HepG2 (cell line): ENCODE results near the gene OCSTAMP. TPM values are rescaled to one million over a fixed set of nuclear protein-coding genes. Genes with fewer than 3 reads are reported as not detected.

Source experiments
- ATF4 ChIP-seq, 2 experiments: fragments of 450-650 bp in 1 of 2; sonication (generic) in 1 of 2; formaldehyde crosslinking; IDR thresholded peaks; 2 replicates each; pipeline versions ENCODE4 v1.5.0 to v1.8.0; 2020 to 2022; ENCODE audit warnings: mild to moderate bottlenecking in 1 of 2, missing genetic modification reagents in 1 of 2
- CBFB ChIP-seq: sonication (generic); formaldehyde crosslinking; IDR thresholded peaks from 2 replicates; pipeline ENCODE4 v1.4.0; 2020; ENCODE audit warnings: missing genetic modification reagents
- CEBPB ChIP-seq: IDR thresholded peaks from 2 replicates; pipeline ENCODE4 v1.6.1; 2011; ENCODE audit warnings: low read depth, low read length, improper control_type of control experiment, borderline replicate concordance
- FLYWCH1 ChIP-seq: sonication (generic); formaldehyde crosslinking; IDR thresholded peaks from 2 replicates; pipeline ENCODE4 v1.8.1; 2023; ENCODE audit warnings: mild to moderate bottlenecking, missing genetic modification reagents
- FOXK1 ChIP-seq: sonication (generic); formaldehyde crosslinking; IDR thresholded peaks from 2 replicates; pipeline ENCODE4 v1.4.0; 2020; ENCODE audit warnings: low read depth, missing genetic modification reagents, borderline replicate concordance
- FOXK2 ChIP-seq: fragments of 450-650 bp; IDR thresholded peaks from 2 replicates; pipeline ENCODE4 v1.6.1; 2016
- FOXO1 ChIP-seq: sonication (generic); formaldehyde crosslinking; IDR thresholded peaks from 2 replicates; pipeline ENCODE4 v1.4.0; 2020; ENCODE audit warnings: missing genetic modification reagents
- HDAC2 ChIP-seq: sonication (generic); formaldehyde crosslinking; IDR thresholded peaks from 2 replicates; pipeline ENCODE4 v1.4.0; 2020; ENCODE audit warnings: missing genetic modification reagents
- HMG20A ChIP-seq: IDR thresholded peaks from 2 replicates; pipeline ENCODE4 v1.6.1; 2016; ENCODE audit warnings: borderline replicate concordance
- HOXA3 ChIP-seq: sonication (generic); formaldehyde crosslinking; IDR thresholded peaks from 2 replicates; pipeline ENCODE4 v1.5.0; 2020; ENCODE audit warnings: missing genetic modification reagents
- JARID2 ChIP-seq: sonication (generic); formaldehyde crosslinking; IDR thresholded peaks from 2 replicates; pipeline ENCODE4 v1.8.1; 2023; ENCODE audit warnings: missing genetic modification reagents, inconsistent platforms; ENCODE audit not compliant: insufficient replicate concordance
- KLF15 ChIP-seq: sonication (generic); formaldehyde crosslinking; IDR thresholded peaks from 2 replicates; pipeline ENCODE4 v1.8.1; 2023; ENCODE audit warnings: borderline replicate concordance, mild to moderate bottlenecking, inconsistent platforms, missing genetic modification reagents, mixed read lengths
- MED1 ChIP-seq: sonication (generic); formaldehyde crosslinking; IDR thresholded peaks from 2 replicates; pipeline ENCODE4 v1.4.0; 2020; ENCODE audit warnings: missing genetic modification reagents
- MEIS1 ChIP-seq: sonication (generic); formaldehyde crosslinking; IDR thresholded peaks from 2 replicates; pipeline ENCODE4 v1.9.0; 2021; ENCODE audit warnings: mild to moderate bottlenecking, missing genetic modification reagents, moderate library complexity, borderline replicate concordance
- MTA1 ChIP-seq: sonication (generic); formaldehyde crosslinking; IDR thresholded peaks from 2 replicates; pipeline ENCODE4 v1.4.0; 2020; ENCODE audit warnings: missing genetic modification reagents, mild to moderate bottlenecking, borderline replicate concordance
- MZF1 ChIP-seq: sonication (generic); formaldehyde crosslinking; IDR thresholded peaks from 2 replicates; pipeline ENCODE4 v1.8.1; 2023; ENCODE audit warnings: mild to moderate bottlenecking, missing genetic modification reagents, borderline replicate concordance
- PAWR ChIP-seq: sonication (generic); formaldehyde crosslinking; IDR thresholded peaks from 2 replicates; pipeline ENCODE4 v1.4.0; 2020; ENCODE audit warnings: missing genetic modification reagents, mild to moderate bottlenecking, borderline replicate concordance
- POGZ ChIP-seq: sonication (generic); formaldehyde crosslinking; IDR thresholded peaks from 2 replicates; pipeline ENCODE4 v1.4.0; 2020; ENCODE audit warnings: mild to moderate bottlenecking, missing genetic modification reagents
- SOX6 ChIP-seq, 2 experiments: fragments of 450-650 bp in 1 of 2; sonication (generic) in 1 of 2; formaldehyde crosslinking in 1 of 2; IDR thresholded peaks; 2 replicates each; pipeline versions ENCODE4 v1.4.0 to v1.6.1; 2017 to 2020; ENCODE audit warnings: antibody characterized with exemption in 1 of 2, mild to moderate bottlenecking in 1 of 2, missing genetic modification reagents in 1 of 2
- STAT5B ChIP-seq: sonication (generic); formaldehyde crosslinking; IDR thresholded peaks from 2 replicates; pipeline ENCODE4 v1.4.0; 2020; ENCODE audit warnings: missing genetic modification reagents
- TARDBP ChIP-seq: sonication (generic); formaldehyde crosslinking; IDR thresholded peaks from 2 replicates; pipeline ENCODE4 v1.8.0; 2022; ENCODE audit warnings: mild to moderate bottlenecking, missing genetic modification reagents
- TBX2 ChIP-seq: sonication (generic); formaldehyde crosslinking; IDR thresholded peaks from 2 replicates; pipeline ENCODE4 v1.5.0; 2020; ENCODE audit warnings: missing genetic modification reagents, mild to moderate bottlenecking, borderline replicate concordance
- ZGPAT ChIP-seq: IDR thresholded peaks from 2 replicates; pipeline ENCODE4 v1.6.1; 2016; ENCODE audit warnings: mild to moderate bottlenecking
- ZNF10 ChIP-seq: sonication (generic); formaldehyde crosslinking; IDR thresholded peaks from 2 replicates; pipeline ENCODE4 v1.4.0; 2020; ENCODE audit warnings: mild to moderate bottlenecking, low read depth, missing genetic modification reagents, borderline replicate concordance
- ZNF275 ChIP-seq: sonication (generic); formaldehyde crosslinking; IDR thresholded peaks from 2 replicates; pipeline ENCODE4 v1.8.0; 2022; ENCODE audit warnings: missing genetic modification reagents, mild to moderate bottlenecking, inconsistent platforms, borderline replicate concordance
- ZNF282 ChIP-seq: fragments of 450-650 bp; IDR thresholded peaks from 2 replicates; pipeline ENCODE4 v1.6.1; 2018; ENCODE audit not compliant: partially characterized antibody
- ZNF30 ChIP-seq: sonication (generic); formaldehyde crosslinking; IDR thresholded peaks from 2 replicates; pipeline ENCODE4 v1.5.0; 2020; ENCODE audit warnings: mild to moderate bottlenecking, missing genetic modification reagents
- ZNF530 ChIP-seq: sonication (generic); formaldehyde crosslinking; IDR thresholded peaks from 2 replicates; pipeline ENCODE4 v1.5.0; 2020; ENCODE audit warnings: low read depth, mild to moderate bottlenecking, missing genetic modification reagents
- ZNF841 ChIP-seq: sonication (generic); formaldehyde crosslinking; IDR thresholded peaks from 2 replicates; pipeline ENCODE4 v1.8.1; 2023; ENCODE audit warnings: missing genetic modification reagents, borderline replicate concordance
- ZNF850 ChIP-seq: sonication (generic); formaldehyde crosslinking; conservative IDR thresholded peaks from 2 replicates; pipeline ENCODE4 v1.9.0; 2021; ENCODE audit warnings: mild to moderate bottlenecking, missing genetic modification reagents
- polyA plus RNA-seq, 8 experiments: library from polyadenylated mRNA; depleted of rRNA in 3 of 8; stranded (reverse) in 7 of 8; unstranded in 1 of 8; fragments of >200 nt; fragmentation: Illumina TruSeq in 4 of 8; extraction: Trizol in 4 of 8; gene quantifications; 2 replicates each; pipeline versions ENCODE4 v1.2.1 to v1.2.3, GENCODE V29; 2011 to 2016; ENCODE audit warnings: low read depth in 4 of 8, missing spikeins in 1 of 8, mixed read lengths in 1 of 8; ENCODE audit not compliant: insufficient read depth in 1 of 8
- total RNA-seq, 5 experiments: library from RNA; depleted of rRNA; stranded (reverse); fragments of >200 nt; fragmentation: Illumina TruSeq; extraction: Trizol; gene quantifications; 2 replicates each; pipeline ENCODE4 v1.2.3, GENCODE V29; 2016; ENCODE audit warnings: low read depth in 1 of 5

Gene OCSTAMP
- total and polyA plus RNA-seq, 2 of the 13 experiments (the other 11 are each of a cell fraction or from before 2014, with no cell fraction given): not detected

GRCh38 chr20:46584508-46584907 is 34.1 kb upstream of the OCSTAMP start (continued):
- TF ChIP-seq ZNF275 (no peak), MTA1 (CRISPR knock-in tag) (no peak), PAWR (CRISPR knock-in tag) (no peak), CEBPB (peak; percentile 56; the same call in 1 of the 2 replicates), CBFB (CRISPR knock-in tag) (no peak), ZNF282 (no peak), KLF15 (CRISPR knock-in tag) (no peak), SOX6 (IDR thresholded peaks at IDR 0.05) (no peak), SOX6 (CRISPR knock-in tag; IDR thresholded peaks at IDR 0.05) (peak; percentile 68; the same call in 1 of the 2 replicates), HMG20A (peak; percentile 88; the same call in 1 of the 2 replicates), FOXK2 (peak; percentile 52; the same call in 1 of the 2 replicates), FLYWCH1 (CRISPR knock-in tag) (peak; percentile 57; the same call in 1 of the 2 replicates), ZNF841 (CRISPR knock-in tag) (no peak), TARDBP (CRISPR knock-in tag) (peak; percentile 39; the same call in 1 of the 2 replicates), MZF1 (CRISPR knock-in tag) (no peak), TBX2 (no peak), ZNF30 (CRISPR knock-in tag) (no peak), MED1 (CRISPR knock-in tag) (peak; percentile 73), ATF4 (CRISPR knock-in tag; IDR thresholded peaks at IDR 0.05) (0 out of 4 replicates have a peak, but pooled peaks of 1 of the 2 experiments have one; percentile 36), ZGPAT (CRISPR knock-in tag) (peak; percentile 27; the same call in 1 of the 2 replicates), JARID2 (CRISPR knock-in tag) (no peak), POGZ (CRISPR knock-in tag) (0 out of 2 replicates have a peak, but pooled peaks have one; percentile 21), HDAC2 (CRISPR knock-in tag) (0 out of 2 replicates have a peak, but pooled peaks have one; percentile 16), ZNF530 (CRISPR knock-in tag) (no peak), ZNF10 (CRISPR knock-in tag) (no peak), MEIS1 (CRISPR knock-in tag) (no peak), FOXO1 (peak; percentile 67), HOXA3 (no peak), ZNF850 (CRISPR knock-in tag) (no peak), STAT5B (CRISPR knock-in tag) (no peak), FOXK1 (CRISPR knock-in tag) (peak; percentile 86; the same call in 1 of the 2 replicates)
